GM18526 (cell line): ENCODE results near the gene CCR8.

Source experiments
- POLR2A ChIP-seq: IDR thresholded peaks from 3 replicates; pipeline ENCODE4 v1.6.1; 2011; ENCODE audit not compliant: insufficient read length; ENCODE audit errors: extremely low read depth

CCR8 gene

DNA sequence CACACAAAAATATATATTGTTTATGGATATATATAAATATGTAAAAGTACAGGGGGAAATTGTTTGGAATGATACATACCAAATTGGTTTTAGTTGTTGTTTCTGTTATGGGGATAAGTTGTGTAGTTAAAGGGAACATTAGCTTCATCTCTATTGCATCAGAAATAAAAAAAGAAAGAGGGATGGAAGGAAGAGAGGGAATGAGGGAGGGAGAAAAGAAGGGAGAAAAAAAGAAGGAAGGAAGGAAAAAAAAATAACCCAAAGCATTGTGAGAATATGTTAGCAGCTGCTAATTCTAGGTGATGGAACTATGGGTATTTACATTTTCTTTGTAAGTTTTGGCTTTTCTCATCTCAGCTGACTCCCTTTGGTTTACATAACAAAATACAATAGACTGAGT is 1.3 kb downstream of the CCR8 start:
- TF ChIP-seq POLR2A: no peak

DNA sequence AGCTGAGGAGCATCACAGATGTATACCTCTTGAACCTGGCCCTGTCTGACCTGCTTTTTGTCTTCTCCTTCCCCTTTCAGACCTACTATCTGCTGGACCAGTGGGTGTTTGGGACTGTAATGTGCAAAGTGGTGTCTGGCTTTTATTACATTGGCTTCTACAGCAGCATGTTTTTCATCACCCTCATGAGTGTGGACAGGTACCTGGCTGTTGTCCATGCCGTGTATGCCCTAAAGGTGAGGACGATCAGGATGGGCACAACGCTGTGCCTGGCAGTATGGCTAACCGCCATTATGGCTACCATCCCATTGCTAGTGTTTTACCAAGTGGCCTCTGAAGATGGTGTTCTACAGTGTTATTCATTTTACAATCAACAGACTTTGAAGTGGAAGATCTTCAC is 3.0 kb downstream of the CCR8 start:
- no peak for TF ChIP-seq POLR2A

DNA sequence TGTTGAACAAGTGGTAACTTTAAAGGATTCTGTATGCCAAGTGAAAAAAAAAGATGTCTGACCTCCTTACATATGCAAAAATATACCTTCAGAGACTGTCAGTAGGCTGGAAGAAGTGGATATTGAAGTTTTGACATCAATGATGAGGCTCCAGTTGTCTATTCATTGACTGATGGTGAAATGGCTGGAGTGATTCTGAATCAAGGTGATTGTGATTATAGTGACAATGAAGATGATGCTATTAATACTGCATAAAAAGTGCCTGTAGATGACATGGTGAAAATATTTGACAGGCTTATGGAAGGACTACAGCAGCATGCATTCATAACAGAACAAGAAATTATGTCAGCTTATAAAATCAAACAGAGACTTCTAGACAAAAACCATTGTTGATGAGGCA is 4.1 kb downstream of the CCR8 start:
- no peak for TF ChIP-seq POLR2A

DNA sequence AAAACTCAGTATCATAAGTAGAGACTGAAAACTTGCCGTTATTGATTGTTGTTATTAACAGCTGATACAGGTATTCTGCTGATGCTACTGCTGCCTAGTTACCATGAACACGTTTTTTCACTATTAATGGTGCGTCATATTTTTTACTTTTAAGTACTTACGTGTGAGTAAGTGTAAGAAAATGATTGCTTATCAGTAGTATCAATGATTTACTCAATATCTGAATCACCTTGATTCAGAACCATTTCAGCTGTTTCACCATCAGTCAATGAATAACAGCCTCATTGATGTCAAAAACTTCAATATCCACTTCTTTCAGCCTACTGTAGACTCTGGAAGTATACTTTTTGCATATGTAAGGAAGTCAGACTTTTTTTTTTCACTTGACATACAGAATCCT is 4.7 kb downstream of the CCR8 start:
- TF ChIP-seq POLR2A: no peak

DNA sequence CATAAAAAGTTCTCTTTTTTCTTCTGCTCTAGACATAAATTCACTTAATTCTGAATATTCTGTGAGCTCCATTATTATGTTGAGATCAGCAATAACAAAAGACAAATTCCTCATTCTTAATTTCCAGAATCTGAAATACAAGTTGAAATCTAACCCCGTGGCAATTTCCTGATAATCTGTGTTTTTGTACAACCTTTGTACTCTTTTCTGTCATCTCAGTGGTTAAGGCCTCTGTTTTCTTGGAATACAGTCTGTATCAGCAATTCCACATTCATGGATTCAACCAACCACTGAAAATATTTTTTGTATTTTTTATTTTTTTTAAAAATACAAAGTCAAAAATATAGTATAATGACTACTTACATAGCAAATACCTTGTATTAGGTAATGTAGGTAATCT is 8.7 kb downstream of the CCR8 start:
- TF ChIP-seq POLR2A: no peak

DNA sequence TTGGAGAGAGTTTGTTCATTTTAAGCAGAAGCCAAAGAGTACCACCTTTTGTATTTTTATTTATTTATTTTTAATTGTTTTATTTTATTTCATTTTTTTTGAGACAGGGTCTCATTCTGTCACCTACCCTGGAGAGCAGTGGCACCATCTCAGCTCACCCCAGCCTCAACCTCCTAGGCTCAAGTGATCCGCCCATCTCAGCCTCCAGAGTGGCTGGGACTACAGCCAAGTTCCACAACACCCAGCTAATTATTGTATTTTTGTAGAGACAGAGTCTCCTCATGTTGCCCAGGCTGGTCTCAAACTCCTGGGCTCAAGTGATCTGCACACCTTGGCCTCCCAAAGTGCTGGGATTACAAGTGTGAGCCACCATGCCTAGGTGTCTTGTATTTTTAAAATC is 9.6 kb downstream of the CCR8 start:
- no peak for TF ChIP-seq POLR2A

DNA sequence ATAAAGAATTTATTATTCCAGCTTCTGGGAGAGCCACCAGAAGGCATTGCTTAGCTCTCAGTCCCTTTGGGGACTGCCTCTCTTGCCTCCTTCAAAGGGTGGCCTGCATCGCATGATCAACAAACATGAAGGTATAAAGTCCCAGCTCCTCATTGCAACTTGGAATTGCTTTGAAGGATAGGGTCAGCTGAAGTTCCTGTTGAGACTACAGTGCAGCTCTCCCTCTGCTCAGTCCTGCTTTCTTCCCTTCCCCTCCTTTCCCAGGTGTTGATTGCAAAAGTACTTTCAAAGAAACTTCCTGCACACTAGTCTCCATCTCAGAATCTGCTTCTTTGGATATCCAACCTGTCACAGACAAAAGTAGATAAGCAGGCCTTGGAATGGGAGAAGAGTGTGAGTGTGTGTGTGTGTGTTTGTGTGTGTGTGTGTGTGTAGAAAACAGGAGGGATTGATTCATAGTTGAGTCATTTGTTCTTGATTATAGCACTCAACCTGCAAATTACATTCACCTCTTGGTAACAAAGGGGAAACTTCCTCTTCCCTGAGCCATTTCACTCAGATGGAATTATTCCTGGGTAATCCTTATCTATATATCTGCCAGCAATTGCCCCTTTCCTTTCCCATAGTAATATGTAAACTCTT is 13.7 kb downstream of the CCR8 start:
- TF ChIP-seq POLR2A: no peak

DNA sequence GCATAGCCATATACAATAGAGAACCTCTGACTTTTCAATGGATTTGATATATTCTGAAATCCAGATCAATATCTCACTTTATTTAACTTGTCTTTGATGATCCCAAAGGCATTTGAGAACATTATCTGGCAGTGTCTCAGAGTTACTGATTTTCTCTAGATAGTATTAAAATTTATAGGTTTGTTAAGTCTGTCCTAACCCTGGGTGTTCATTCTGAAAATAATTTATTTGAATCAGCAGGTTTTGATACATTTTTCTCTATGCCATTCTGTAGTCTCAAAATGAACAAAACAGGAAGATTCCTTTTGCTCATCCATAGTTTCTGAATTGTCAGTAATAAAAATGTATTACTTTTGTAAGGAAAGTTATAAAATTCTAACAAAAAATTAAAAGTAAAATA is 14.3 kb downstream of the CCR8 start:
- TF ChIP-seq POLR2A: no peak

DNA sequence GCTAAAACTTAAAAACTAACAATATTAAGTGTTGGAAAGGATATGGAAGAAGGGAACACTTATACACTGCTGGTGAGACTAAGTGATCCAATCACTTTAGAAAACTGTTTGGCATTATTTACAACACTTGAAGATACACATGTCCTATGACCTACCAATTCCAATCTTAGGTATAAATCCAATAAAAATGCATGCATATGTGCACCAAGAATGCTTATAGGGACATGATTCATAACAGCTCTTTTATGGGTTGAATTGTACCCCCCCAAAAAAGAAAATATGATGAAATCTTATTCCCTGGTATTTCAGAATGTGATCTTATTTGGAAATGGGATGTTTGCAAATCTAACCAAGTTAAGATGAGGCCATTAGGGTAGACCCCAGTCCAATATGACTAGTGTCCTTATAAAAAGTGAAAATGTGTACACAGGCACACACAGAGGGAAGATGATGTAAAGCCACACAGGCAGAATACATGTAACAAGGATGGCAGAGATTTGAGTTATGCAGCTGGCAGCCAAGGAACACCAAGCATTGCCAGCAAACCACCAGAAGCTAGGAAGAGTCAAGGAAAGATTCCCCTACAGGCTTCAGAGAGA is 15.3 kb downstream of the CCR8 start:
- TF ChIP-seq POLR2A: no peak

DNA sequence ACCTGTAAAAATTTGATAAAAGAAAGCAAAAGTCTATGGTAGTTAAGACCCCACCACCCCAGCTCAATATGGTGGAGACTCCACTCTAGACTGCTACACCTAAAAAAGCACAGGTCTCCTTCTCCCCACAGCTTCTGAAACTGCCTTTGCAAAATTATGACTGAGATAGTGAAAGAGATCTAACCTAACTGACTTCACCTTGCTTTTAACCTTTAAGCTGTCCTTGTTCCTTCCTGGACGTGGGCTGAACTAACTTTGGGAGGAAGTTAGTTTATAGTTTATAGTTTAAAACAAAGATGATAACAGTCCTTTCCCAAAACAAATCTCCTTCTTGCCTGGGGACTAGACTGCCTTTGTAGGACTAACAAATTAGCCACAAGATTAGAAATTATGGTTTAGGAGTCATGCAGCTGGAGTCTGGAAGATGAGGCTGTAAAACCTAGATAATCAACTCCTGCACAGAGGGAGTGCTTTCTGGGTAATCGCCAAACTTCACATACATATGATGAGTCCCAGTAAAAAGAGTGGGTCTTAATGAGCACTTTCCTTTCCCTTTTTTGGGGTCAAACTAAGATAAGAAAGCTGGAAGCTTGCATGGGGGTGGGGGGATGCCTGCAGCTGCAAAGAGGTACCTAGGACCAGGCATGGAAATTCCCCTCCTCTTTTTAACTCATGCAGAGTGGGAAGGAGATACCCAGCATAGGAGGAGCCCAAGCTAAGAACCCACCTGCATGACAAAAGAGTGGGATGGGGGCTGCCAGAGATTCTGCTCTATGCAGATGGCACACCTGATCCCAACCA is 17.5 kb downstream of the CCR8 start:
- no peak for TF ChIP-seq POLR2A

DNA sequence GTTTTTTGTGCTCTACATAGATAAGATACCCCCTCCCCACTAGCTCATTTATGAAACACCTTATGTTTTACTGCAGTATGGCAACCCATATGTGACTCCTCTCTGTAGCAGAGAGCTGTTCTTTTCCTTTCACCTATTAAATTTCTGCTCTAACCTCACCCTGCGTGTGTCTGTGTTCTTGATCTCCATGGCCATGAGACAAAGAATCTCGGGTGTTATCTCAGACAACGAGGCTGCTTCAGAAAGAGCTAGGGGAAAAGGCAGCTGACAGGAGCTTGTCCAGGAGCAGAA is 18.0 kb downstream of the CCR8 start:
- TF ChIP-seq POLR2A: no peak

DNA sequence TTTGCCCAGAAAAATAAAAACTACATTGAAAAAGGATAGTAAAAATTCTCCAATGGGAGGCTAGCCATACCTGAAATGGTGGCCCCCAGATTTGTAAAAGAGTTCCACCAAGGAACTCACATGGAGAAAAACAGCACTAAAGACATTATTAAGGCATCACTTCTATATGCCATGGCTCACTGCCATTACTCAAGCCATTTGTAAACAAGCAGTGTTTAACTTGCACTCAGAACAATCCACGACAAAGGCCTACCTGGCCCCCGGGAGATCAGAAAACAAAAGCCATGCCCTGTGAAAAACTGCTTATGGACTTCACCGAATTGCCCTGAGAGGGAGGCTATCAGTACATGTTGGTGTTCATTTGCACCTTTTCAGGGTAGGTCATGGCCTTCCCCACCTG is 19.6 kb downstream of the CCR8 start:
- no peak for TF ChIP-seq POLR2A

DNA sequence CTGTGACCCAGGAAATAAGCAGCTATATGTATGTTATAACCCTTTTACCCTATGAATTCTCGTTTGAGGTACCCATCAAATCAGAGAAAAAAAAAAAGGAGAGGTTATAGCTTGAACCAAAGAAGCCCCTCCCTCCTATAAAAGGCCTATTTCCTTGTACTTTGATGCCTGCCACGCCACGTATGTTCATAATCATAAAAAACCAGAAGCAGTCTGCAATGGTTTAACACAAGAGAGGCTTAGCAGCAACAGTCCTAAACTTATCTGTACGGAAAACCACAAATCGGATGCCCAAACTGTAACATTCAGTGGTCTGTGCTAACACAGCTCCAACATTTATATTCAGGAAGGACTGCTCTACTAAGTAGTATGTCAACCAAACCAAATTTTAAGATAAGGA is 21.2 kb downstream of the CCR8 start:
- TF ChIP-seq POLR2A: no peak

DNA sequence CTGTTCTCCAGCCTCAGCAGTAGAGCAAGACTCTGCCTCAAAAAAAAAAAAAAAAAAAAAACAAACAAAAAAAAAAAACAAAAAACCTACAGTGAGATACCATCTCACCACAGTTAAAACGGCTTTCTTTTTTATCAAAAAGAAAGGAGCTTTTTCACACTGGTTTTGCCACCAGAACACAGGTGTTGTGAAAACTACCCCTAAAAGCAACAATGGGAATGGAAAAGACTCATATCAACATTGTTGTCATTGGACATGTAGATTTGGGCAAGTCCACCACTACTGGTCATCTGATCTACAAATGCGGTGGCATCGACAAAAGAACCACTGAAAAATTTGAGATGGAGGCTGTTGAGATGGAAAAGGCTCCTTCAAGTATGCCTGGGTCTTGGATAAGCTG is 28.8 kb downstream of the CCR8 start:
- TF ChIP-seq POLR2A: no peak

DNA sequence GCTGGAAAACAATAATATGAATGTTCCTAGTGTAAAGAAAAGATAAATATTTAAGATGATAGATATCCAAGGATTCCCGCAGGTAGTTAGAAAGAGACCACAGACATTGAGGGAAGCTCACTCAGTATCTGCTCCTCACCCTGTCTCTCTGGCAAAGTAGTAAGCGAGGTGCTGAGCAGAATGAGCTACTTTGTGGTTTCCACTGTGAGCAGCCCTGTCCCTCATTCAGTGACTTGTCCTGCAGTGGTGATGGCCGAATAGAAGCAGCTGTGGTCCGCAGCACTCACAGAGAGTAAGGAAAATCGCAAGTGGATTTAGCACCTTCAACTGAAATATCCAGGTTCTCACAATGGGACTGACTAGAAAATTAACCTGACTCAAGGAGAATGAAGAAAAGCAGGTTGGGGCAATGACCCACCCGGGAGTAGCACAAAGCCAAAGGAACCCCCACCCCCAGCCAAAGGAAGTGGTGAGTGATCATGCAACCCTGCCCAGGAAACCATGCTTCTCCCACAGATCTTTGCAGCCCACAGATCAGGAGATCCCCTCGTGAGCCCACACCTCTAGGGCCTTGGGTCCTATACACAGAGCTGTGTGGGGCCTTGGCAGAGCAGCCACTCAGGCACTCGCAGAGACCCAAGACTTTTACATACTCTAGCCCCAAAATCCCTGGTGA is 31.9 kb downstream of the CCR8 start:
- no peak for TF ChIP-seq POLR2A

DNA sequence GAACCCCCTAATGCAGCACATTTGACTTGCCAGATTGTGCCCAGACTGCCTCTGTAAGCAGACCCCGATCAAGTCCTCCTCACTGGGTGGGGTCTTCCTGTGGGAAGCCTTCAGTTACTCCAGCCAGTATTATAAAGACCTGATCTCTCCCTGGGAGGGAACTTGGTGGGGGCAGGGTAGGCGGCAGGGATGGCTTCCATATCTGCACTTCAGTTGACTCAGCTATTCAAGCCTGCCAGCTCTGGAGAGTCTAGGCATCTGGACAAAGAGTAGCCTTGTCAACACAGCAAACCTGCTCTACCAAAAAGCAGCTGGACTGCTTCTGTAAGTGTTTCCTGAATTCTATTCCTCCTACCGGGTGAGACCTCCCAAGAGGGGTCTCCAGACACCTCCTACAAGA is 32.7 kb downstream of the CCR8 start:
- TF ChIP-seq POLR2A: no peak
